Endothelial cell of umbilical vein (primary cell): ENCODE results near the gene DEXI. TPM values are rescaled to one million over a fixed set of nuclear protein-coding genes. Genes with fewer than 3 reads are reported as not detected.

ENCODE experiments used
- BruUV-seq: library from RNA; stranded (reverse); fragments of 400-500 nt; replicated peaks from 2 replicates; lab custom pipeline; 2021; lab: Mats Ljungman, UMichigan
- CTCF ChIA-PET: fragments of 300-600, 350-600 bp; sonication (Branson Sonifier 250); formaldehyde crosslinking; loops from one replicate; lab custom pipeline; 2021; ENCODE audit warnings: antibody characterized with exemption, inconsistent platforms; lab: Charles Lee
- POLR2A ChIA-PET: fragments of 300-600, 350-600 bp; sonication (Branson Sonifier 250); formaldehyde crosslinking; loops from one replicate; lab custom pipeline; 2021; ENCODE audit warnings: antibody characterized with exemption, inconsistent platforms; lab: Charles Lee
- DNase-seq: peaks from one replicate; pipeline ENCODE4 v3.0.0-alpha.2; 2011; ENCODE audit warnings: low read depth, low spot score
- FAIRE-seq: peaks from 2 replicates; lab custom pipeline; 2011; peaks lifted over from hg19 to GRCh38; lab: Jason Lieb, UNC
- H2AFZ ChIP-seq: 2 replicates; pipeline ENCODE4 v1.6.0; 2012; ENCODE audit warnings: low read depth, low read length, control low read depth, inconsistent platforms
- H3K27ac ChIP-seq: 2 replicates; pipeline ENCODE4 v1.5.1; 2011; ENCODE audit warnings: low read depth, mild to moderate bottlenecking, control low read depth, low read length, moderate library complexity; ENCODE audit not compliant: insufficient read depth
- H3K27me3 ChIP-seq, 2 experiments: 2 replicates each; pipeline versions ENCODE4 v1.6.0 to v1.6.1; 2011; ENCODE audit warnings: low read length in 2 of 2, mixed read lengths in 1 of 2; ENCODE audit not compliant: control insufficient read depth in 2 of 2, insufficient read depth in 2 of 2
- H3K36me3 ChIP-seq, 2 experiments: 2 replicates in 1 of 2; 3 replicates in 1 of 2; pipeline ENCODE4 v1.5.1; 2011; ENCODE audit warnings: low read length in 2 of 2, mild to moderate bottlenecking in 1 of 2, moderate library complexity in 1 of 2; ENCODE audit not compliant: control insufficient read depth in 2 of 2, insufficient read depth in 2 of 2; ENCODE audit errors: extremely low read depth in 1 of 2
- H3K4me1 ChIP-seq: 3 replicates; pipeline ENCODE4 v1.5.1; 2011; ENCODE audit warnings: mild to moderate bottlenecking, low read length; ENCODE audit not compliant: control insufficient read depth, insufficient read depth; ENCODE audit errors: extremely low read depth
- H3K4me2 ChIP-seq: 2 replicates; pipeline ENCODE4 v1.6.1; 2011; ENCODE audit warnings: low read length, control low read depth, mixed read lengths; ENCODE audit not compliant: insufficient read depth
- H3K4me3 ChIP-seq, 3 experiments: fragments of 200-600 bp in 1 of 3; sonication (generic), shearing (Covaris generic) in 1 of 3; replicated peaks in 1 of 3; 2 replicates each; pipeline ENCODE4 v1.5.1; 2011 to 2016; ENCODE audit warnings: control low read depth in 3 of 3, low read length in 3 of 3, mild to moderate bottlenecking in 2 of 3, inconsistent platforms in 1 of 3, low read depth in 1 of 3, moderate library complexity in 1 of 3; ENCODE audit not compliant: insufficient read depth in 1 of 3
- H3K79me2 ChIP-seq: 2 replicates; pipeline ENCODE4 v1.6.0; 2012; ENCODE audit warnings: low read length, inconsistent platforms; ENCODE audit not compliant: control insufficient read depth, insufficient read depth
- H3K9ac ChIP-seq: replicated peaks from 2 replicates; pipeline ENCODE3; 2011; ENCODE audit warnings: low read length, control low read depth; ENCODE audit not compliant: insufficient read depth; ENCODE audit errors: extremely low read depth
- H3K9me1 ChIP-seq: replicated peaks from 3 replicates; pipeline ENCODE4 v1.6.0; 2011; ENCODE audit warnings: mild to moderate bottlenecking, low read length; ENCODE audit not compliant: control insufficient read depth, insufficient read depth; ENCODE audit errors: extremely low read depth
- H3K9me3 ChIP-seq: replicated peaks from 2 replicates; pipeline ENCODE4 v1.5.1; 2012; ENCODE audit warnings: low read length, inconsistent platforms; ENCODE audit not compliant: control insufficient read depth, insufficient read depth
- H4K20me1 ChIP-seq: replicated peaks from 2 replicates; pipeline ENCODE3; 2011; ENCODE audit warnings: mild to moderate bottlenecking, low read length; ENCODE audit not compliant: control insufficient read depth, insufficient read depth; ENCODE audit errors: extremely low read depth
- EZH2 ChIP-seq: IDR thresholded peaks from 2 replicates; pipeline ENCODE4 v1.6.1; 2012; ENCODE audit warnings: borderline replicate concordance, low read depth, mild to moderate bottlenecking, moderate library complexity, low read length, inconsistent platforms; ENCODE audit not compliant: severe bottlenecking
- FOS ChIP-seq: IDR thresholded peaks from 2 replicates; pipeline ENCODE4 v1.6.1; 2011; ENCODE audit warnings: mild to moderate bottlenecking, low read length, moderate library complexity, borderline replicate concordance; ENCODE audit not compliant: insufficient read depth
- GATA2 ChIP-seq: IDR thresholded peaks from 2 replicates; pipeline ENCODE4 v1.7.0; 2011; ENCODE audit warnings: low read depth, mild to moderate bottlenecking, moderate library complexity, mixed read lengths, low read length; ENCODE audit not compliant: insufficient read length, insufficient read depth
- JUN ChIP-seq: IDR thresholded peaks from 2 replicates; pipeline ENCODE4 v1.6.1; 2011; ENCODE audit warnings: borderline replicate concordance, low read depth; ENCODE audit not compliant: insufficient read length, insufficient read depth
- MYC ChIP-seq: IDR thresholded peaks from one replicate; pipeline ENCODE4 v1.6.1; 2011; ENCODE audit warnings: mild to moderate bottlenecking, low read depth, low read length
- POLR2A ChIP-seq: IDR thresholded peaks from 2 replicates; pipeline ENCODE4 v1.6.1; 2012; ENCODE audit warnings: low read depth, mild to moderate bottlenecking, control low read depth, low read length
- POLR2AphosphoS5 ChIP-seq: IDR thresholded peaks from 2 replicates; pipeline ENCODE4 v1.6.1; 2012; ENCODE audit warnings: low read depth, mild to moderate bottlenecking, control low read depth, low read length, moderate library complexity; ENCODE audit not compliant: insufficient read depth
- dilution Hi-C: fragments of 300-500 bp; cut with MboI; formaldehyde crosslinking; loops from one replicate; pipeline ENCODE4 v1.15.0; 2019; ENCODE audit warnings: low sequenced_read_pairs; ENCODE audit not compliant: extremely low pct_ligation_motif_present
- intact Hi-C: fragments of 100-400 bp; cut with micrococcal nuclease; formaldehyde crosslinking; loops from one replicate; pipeline ENCODE4 v1.10.0; 2022
- polyA plus RNA-seq, 4 experiments: library from polyadenylated mRNA; depleted of rRNA in 3 of 4; stranded (reverse) in 3 of 4; unstranded in 1 of 4; fragments of >200 nt; gene quantifications; 2 replicates each; pipeline versions ENCODE4 v1.2.1 to v1.2.3, GENCODE V29; 2011 to 2012; ENCODE audit warnings: missing spikeins in 1 of 4
- total RNA-seq: library from RNA; stranded (reverse); gene quantifications from 2 replicates; pipeline ENCODE4 v1.2.3, GENCODE V29; 2021
- TF ChIP-seq, protein P1 (sequence below), 2 donors: IDR thresholded peaks; 1 replicate in 1 of 2; 2 replicates in 1 of 2; pipeline ENCODE4 v1.5.1; 2011; ENCODE audit warnings: low read length in 2 of 2, mild to moderate bottlenecking in 2 of 2, moderate library complexity in 2 of 2, control low read depth in 1 of 2, inconsistent platforms in 1 of 2, low read depth in 1 of 2; ENCODE audit not compliant: insufficient read depth in 1 of 2; ENCODE audit errors: extremely low read depth in 1 of 2
- TF ChIP-seq, protein P2 (sequence below): IDR thresholded peaks from 2 replicates; pipeline ENCODE4 v1.6.1; 2011; ENCODE audit not compliant: insufficient read depth, insufficient read length

The DEXI gene
- total and polyA plus RNA-seq, 2 donors (not counting 3 experiments of a cell fraction or from before 2014, with no cell fraction given), result 32.8 to 69.5 TPM

DNA sequence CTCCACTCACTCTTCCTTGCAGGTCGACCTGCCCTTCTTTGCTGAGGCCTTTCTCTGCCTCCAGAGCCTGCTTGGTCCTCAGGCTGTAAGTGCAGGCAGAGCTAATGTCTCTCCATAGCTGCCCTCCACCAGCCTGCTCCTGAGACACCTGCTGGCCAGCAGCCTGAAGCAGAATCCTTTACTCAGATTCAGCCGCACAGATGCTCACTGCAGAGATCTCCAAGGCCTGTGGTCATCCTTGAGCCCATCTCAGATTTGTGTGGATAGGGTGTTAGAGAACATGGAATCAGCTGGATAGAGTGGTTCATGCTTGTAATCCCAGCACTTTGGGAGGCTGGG, 11.5 kb downstream of the DEXI start:
- Histone ChIP-seq H3K36me3 (peaks cover 0 to 23% of the 10 kb centered on the region in 2 experiments), H3K79me2 (peaks cover 19% of the 10 kb centered on the region), H3K9me3 (no peaks in the 10 kb centered on the region), H3K27ac (no peak overlapping the region), H3K4me1 (no peaks in the 10 kb centered on the region), H2AFZ (no peak overlapping the region), H3K9ac (no peak overlapping the region), H3K4me3 (no peak overlapping the region), H3K4me2 (no peak overlapping the region), H3K9me1 (no peaks in the 10 kb centered on the region), H4K20me1 (peaks cover 3% of the 10 kb centered on the region), H3K27me3 (no peaks in the 10 kb centered on the region)
- TF ChIP-seq POLR2A (no peak), POLR2AphosphoS5 (no peak), FOS (no peak), GATA2 (no peak), JUN (no peak), MYC (no peak), EZH2 (no peak)
- TF ChIP-seq, protein P1, sequence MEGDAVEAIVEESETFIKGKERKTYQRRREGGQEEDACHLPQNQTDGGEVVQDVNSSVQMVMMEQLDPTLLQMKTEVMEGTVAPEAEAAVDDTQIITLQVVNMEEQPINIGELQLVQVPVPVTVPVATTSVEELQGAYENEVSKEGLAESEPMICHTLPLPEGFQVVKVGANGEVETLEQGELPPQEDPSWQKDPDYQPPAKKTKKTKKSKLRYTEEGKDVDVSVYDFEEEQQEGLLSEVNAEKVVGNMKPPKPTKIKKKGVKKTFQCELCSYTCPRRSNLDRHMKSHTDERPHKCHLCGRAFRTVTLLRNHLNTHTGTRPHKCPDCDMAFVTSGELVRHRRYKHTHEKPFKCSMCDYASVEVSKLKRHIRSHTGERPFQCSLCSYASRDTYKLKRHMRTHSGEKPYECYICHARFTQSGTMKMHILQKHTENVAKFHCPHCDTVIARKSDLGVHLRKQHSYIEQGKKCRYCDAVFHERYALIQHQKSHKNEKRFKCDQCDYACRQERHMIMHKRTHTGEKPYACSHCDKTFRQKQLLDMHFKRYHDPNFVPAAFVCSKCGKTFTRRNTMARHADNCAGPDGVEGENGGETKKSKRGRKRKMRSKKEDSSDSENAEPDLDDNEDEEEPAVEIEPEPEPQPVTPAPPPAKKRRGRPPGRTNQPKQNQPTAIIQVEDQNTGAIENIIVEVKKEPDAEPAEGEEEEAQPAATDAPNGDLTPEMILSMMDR (IDR thresholded peaks at IDR 0.05; ENCODE audit: extremely low read depth in 1 of 2, insufficient read depth in 1 of 2, low read depth in 1 of 2, low read length in 2 of 2), result no peak
- TF ChIP-seq, protein P2, sequence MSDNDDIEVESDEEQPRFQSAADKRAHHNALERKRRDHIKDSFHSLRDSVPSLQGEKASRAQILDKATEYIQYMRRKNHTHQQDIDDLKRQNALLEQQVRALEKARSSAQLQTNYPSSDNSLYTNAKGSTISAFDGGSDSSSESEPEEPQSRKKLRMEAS, result no peak
- CTCF ChIA-PET, result interaction anchor here (0.6 to 4.7 kb wide), 4 partner anchors 12 to 1923 kb away, joined by 3 to 17 read pairs (median 5); no protein-coding TSS in a partner anchor
- DNase-seq (no peak), FAIRE-seq (no peak)
- dilution Hi-C loops (no loop called here), intact Hi-C loops (no loop called here)
- POLR2A ChIA-PET, result no interaction called here
- no TSS peak for BruUV-seq
